ENCODE data around the gene AHI1.

AHI1 gene

DNA sequence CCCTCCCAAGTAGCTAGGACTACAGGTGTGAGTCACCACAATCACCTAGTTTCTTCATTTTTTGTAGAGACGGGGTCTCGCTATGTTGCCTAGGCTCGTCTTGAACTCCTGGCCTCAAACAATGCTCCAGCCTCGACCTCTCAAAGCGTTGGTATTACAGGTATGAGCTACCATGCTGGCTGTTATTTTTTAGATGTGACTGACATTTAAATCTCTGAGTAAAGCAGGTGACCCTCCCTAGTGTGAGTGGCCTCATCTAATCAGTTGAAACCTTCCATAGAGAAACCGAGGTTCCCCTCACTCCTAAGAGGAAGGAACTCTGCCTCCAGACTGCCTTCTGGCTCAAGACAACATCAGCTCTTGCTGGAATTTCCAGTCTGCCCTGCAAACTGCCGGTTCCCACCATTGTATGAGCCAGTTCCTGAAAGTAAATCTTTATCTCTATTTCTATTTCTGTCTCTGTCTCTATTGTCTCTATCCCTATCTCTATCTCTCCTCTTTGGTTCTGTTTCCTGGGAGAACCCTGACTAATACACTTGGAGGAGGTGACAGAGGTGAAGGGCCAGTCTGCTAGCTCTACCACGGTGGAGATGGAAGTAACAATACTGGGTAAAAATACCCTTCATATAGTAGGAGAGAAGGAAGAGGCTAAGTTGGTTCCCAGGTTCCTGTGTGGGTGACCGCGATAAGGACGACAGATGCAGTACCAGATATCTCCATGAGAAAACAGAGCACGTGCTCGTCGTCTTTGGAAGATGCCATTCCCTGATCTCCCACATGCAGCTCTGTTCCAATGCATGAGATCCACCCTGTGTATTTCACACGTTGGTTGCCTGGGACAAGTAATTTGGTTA is 235.4 kb downstream of the AHI1 start:
- peaks cover 0 to 5% of the 10 kb centered on the region in 2 experiments for H3K27me3 ChIP-seq (ENCODE audit: control insufficient read depth in 1 of 2, insufficient read depth in 1 of 2, low read length in 2 of 2)
- 93% methylated on average over 15 of the region's 15 CpGs for WGBS

DNA sequence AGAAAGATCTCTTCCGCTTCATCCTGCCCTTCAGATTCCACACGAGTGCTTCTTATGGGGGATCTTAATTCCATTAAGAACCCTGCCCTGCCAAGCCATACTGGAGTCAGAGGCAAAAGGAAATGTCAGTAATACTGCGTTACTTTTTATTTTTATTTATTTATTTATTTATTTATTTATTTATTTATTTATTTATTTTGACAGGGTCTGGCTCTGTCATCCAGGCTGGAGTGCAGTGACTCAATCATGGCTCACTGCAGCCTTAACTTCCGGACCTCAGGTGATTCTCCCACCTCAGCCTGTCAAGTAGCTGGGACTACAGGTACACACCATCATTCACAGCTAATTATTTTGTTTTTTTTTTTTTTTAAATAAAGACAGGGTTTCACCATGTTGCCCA is 236.9 kb downstream of the AHI1 start:
- no peaks in the 10 kb centered on the region for H3K4me1 ChIP-seq (ENCODE audit: control insufficient read depth, insufficient read depth, low read depth, low read length)

More for the DNA sequence above, 235.4 kb downstream of the AHI1 start:
- Histone ChIP-seq H2BK15ac (ENCODE audit: low read depth, poor library complexity, severe bottlenecking) (no peak overlapping the region), H4K91ac (ENCODE audit: low read length) (no peak overlapping the region), H2BK12ac (ENCODE audit: low read length in 2 of 2) (peak overlapping the region in 1 of 2 experiments; percentile 57), H3K4ac (ENCODE audit: low read depth in 1 of 2, low read length in 2 of 2) (no peak overlapping the region), H2BK120ac (ENCODE audit: low read depth, low read length) (no peak overlapping the region), H4K8ac (ENCODE audit: low read length) (no peak overlapping the region), H3K4me3 (ENCODE audit: insufficient read depth in 1 of 2, low read depth in 1 of 2, low read length in 2 of 2) (no peak overlapping the region), H3K18ac (ENCODE audit: low read depth in 1 of 2, low read length in 2 of 2) (no peak overlapping the region), H3K4me2 (ENCODE audit: low read length, poor library complexity, severe bottlenecking) (no peak overlapping the region), H3K27ac (ENCODE audit: low read length, poor library complexity, severe bottlenecking) (no peak overlapping the region), H3K9me3 (ENCODE audit: control insufficient read depth, low read length) (no peaks in the 10 kb centered on the region), H3K9ac (ENCODE audit: low read length) (no peak overlapping the region), H3K4me1 (ENCODE audit: control insufficient read depth, insufficient read depth, low read depth, low read length) (no peaks in the 10 kb centered on the region), H3K14ac (ENCODE audit: low read length in 2 of 2) (no peak overlapping the region), H3K23ac (ENCODE audit: low read length in 2 of 2) (no peak overlapping the region), H2BK5ac (ENCODE audit: low read depth, low read length, poor library complexity, severe bottlenecking) (no peak overlapping the region), H2AFZ (ENCODE audit: low read depth, low read length) (no peak overlapping the region), H3K79me1 (replicated peaks; ENCODE audit: low read length, poor library complexity, severe bottlenecking) (no peaks in the 10 kb centered on the region), H2AK5ac (ENCODE audit: low read length, severe bottlenecking) (no peak overlapping the region), H3K36me3 (ENCODE audit: control insufficient read depth in 1 of 2, insufficient read depth in 2 of 2, low read depth in 1 of 2, low read length in 2 of 2) (no peaks in the 10 kb centered on the region)
- no peak for DNase-seq

DNA sequence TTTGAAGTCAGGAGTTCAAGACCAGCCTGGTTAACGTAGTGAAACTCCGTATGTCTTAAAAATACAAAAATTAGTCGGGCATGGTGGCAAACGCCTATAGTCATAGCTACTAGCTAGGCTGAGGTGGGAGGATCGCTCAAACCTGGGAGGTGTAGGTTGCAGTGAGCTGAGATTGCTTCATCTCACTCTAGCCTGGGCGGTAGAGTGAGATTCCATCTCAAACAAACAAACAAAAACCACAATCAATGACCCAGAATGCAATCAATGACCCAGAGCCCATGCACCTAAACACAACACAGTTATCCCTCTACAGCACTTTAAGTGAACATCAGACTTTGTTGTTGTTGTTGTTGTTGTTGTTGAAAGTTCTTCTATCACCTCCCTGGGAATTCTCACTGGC is 238.6 kb downstream of the AHI1 start:
- Histone ChIP-seq H3K36me3 (ENCODE audit: control insufficient read depth in 1 of 2, insufficient read depth in 2 of 2, low read depth in 1 of 2, low read length in 2 of 2) (no peaks in the 10 kb centered on the region), H3K14ac (ENCODE audit: low read length in 2 of 2) (no peak overlapping the region), H3K9ac (ENCODE audit: low read length) (no peak overlapping the region), H2AFZ (ENCODE audit: low read depth, low read length) (no peak overlapping the region), H3K4me2 (ENCODE audit: low read length, poor library complexity, severe bottlenecking) (no peak overlapping the region), H3K27me3 (ENCODE audit: control insufficient read depth in 1 of 2, insufficient read depth in 1 of 2, low read length in 2 of 2) (peaks cover 0 to 5% of the 10 kb centered on the region in 2 experiments), H4K8ac (ENCODE audit: low read length) (no peak overlapping the region), H2BK12ac (ENCODE audit: low read length in 2 of 2) (no peak overlapping the region), H2BK120ac (ENCODE audit: low read depth, low read length) (no peak overlapping the region), H3K4ac (ENCODE audit: low read depth in 1 of 2, low read length in 2 of 2) (no peak overlapping the region), H4K91ac (ENCODE audit: low read length) (no peak overlapping the region), H2BK5ac (ENCODE audit: low read depth, low read length, poor library complexity, severe bottlenecking) (no peak overlapping the region), H3K23ac (ENCODE audit: low read length in 2 of 2) (no peak overlapping the region), H3K27ac (ENCODE audit: low read length, poor library complexity, severe bottlenecking) (no peak overlapping the region), H2BK15ac (ENCODE audit: low read depth, poor library complexity, severe bottlenecking) (no peak overlapping the region), H3K4me1 (ENCODE audit: control insufficient read depth, insufficient read depth, low read depth, low read length) (no peaks in the 10 kb centered on the region), H3K79me1 (replicated peaks; ENCODE audit: low read length, poor library complexity, severe bottlenecking) (no peaks in the 10 kb centered on the region), H3K4me3 (ENCODE audit: insufficient read depth in 1 of 2, low read depth in 1 of 2, low read length in 2 of 2) (no peak overlapping the region), H3K18ac (ENCODE audit: low read depth in 1 of 2, low read length in 2 of 2) (no peak overlapping the region), H3K9me3 (ENCODE audit: control insufficient read depth, low read length) (no peaks in the 10 kb centered on the region), H2AK5ac (ENCODE audit: low read length, severe bottlenecking) (no peak overlapping the region)
- WGBS, result 92% methylated on average over 4 of the region's 6 CpGs
- DNase-seq, result no peak

More for the DNA sequence above, 236.9 kb downstream of the AHI1 start:
- no peak overlapping the region for H3K9ac ChIP-seq (ENCODE audit: low read length)
- peaks cover 0 to 5% of the 10 kb centered on the region in 2 experiments for H3K27me3 ChIP-seq (ENCODE audit: control insufficient read depth in 1 of 2, insufficient read depth in 1 of 2, low read length in 2 of 2)
- H3K36me3 ChIP-seq (ENCODE audit: control insufficient read depth in 1 of 2, insufficient read depth in 2 of 2, low read depth in 1 of 2, low read length in 2 of 2), result no peaks in the 10 kb centered on the region
- no peak overlapping the region for H2AK5ac ChIP-seq (ENCODE audit: low read length, severe bottlenecking)
- no peak overlapping the region for H2AFZ ChIP-seq (ENCODE audit: low read depth, low read length)
- no peak overlapping the region for H3K14ac ChIP-seq (ENCODE audit: low read length in 2 of 2)
- 100% methylated on average over 3 of the region's 4 CpGs for WGBS
- H3K23ac ChIP-seq (ENCODE audit: low read length in 2 of 2), result no peak overlapping the region
- no peak overlapping the region for H2BK5ac ChIP-seq (ENCODE audit: low read depth, low read length, poor library complexity, severe bottlenecking)
- DNase-seq, result no peak
- H3K18ac ChIP-seq (ENCODE audit: low read depth in 1 of 2, low read length in 2 of 2), result no peak overlapping the region
- H3K4ac ChIP-seq (ENCODE audit: low read depth in 1 of 2, low read length in 2 of 2), result no peak overlapping the region
- H2BK12ac ChIP-seq (ENCODE audit: low read length in 2 of 2), result no peak overlapping the region
- no peak overlapping the region for H4K8ac ChIP-seq (ENCODE audit: low read length)
- no peak overlapping the region for H2BK15ac ChIP-seq (ENCODE audit: low read depth, poor library complexity, severe bottlenecking)
- H3K79me1 ChIP-seq (replicated peaks; ENCODE audit: low read length, poor library complexity, severe bottlenecking), result no peaks in the 10 kb centered on the region
- H3K9me3 ChIP-seq (ENCODE audit: control insufficient read depth, low read length), result no peaks in the 10 kb centered on the region
- no peak overlapping the region for H2BK120ac ChIP-seq (ENCODE audit: low read depth, low read length)
- H3K27ac ChIP-seq (ENCODE audit: low read length, poor library complexity, severe bottlenecking), result no peak overlapping the region
- H4K91ac ChIP-seq (ENCODE audit: low read length), result no peak overlapping the region
- no peak overlapping the region for H3K4me2 ChIP-seq (ENCODE audit: low read length, poor library complexity, severe bottlenecking)
- H3K4me3 ChIP-seq (ENCODE audit: insufficient read depth in 1 of 2, low read depth in 1 of 2, low read length in 2 of 2), result no peak overlapping the region

DNA sequence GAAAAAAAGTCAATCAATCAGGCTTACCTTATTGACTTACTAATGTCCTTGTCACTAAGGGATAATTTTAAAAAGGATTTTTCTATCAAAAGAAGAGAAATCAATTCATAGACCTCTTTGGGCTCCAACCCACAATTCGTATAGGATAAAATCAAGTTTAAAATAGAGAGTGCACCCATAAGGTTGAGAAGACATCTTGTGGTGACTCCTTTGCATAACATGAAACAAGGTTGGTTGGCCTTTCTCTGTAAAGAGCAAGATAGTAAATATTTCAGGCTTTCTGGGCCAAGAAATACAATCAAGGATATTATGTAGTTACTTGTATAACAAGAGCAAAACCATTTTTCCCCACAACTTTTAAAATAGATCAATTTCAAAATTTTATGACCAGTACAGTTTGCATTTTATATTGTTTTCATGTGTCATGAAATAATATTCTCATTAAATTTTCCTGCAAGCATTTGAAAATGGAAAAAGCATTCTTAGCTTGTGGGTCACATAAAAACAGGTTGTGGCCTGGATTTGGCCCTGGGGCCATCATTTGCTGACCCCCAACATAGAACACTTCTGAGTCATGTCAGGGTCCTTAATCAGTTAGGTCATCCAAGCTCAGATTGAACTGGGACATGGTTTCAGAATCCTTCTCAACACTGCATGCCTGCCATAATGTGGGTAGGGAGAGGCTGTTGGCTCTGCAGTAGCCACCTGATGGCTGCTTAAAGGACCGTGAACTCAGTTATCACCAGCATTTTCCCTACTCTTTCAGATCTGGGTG is 239.7 kb downstream of the AHI1 start:
- H2AFZ ChIP-seq (ENCODE audit: low read depth, low read length), result no peak overlapping the region
- no peak overlapping the region for H3K4me2 ChIP-seq (ENCODE audit: low read length, poor library complexity, severe bottlenecking)
- no peaks in the 10 kb centered on the region for H3K4me1 ChIP-seq (ENCODE audit: control insufficient read depth, insufficient read depth, low read depth, low read length)
- H3K27me3 ChIP-seq (ENCODE audit: control insufficient read depth in 1 of 2, insufficient read depth in 1 of 2, low read length in 2 of 2), result peaks cover 0 to 5% of the 10 kb centered on the region in 2 experiments
- H3K79me1 ChIP-seq (replicated peaks; ENCODE audit: low read length, poor library complexity, severe bottlenecking), result no peaks in the 10 kb centered on the region
- H3K9me3 ChIP-seq (ENCODE audit: control insufficient read depth, low read length), result no peaks in the 10 kb centered on the region
- H4K8ac ChIP-seq (ENCODE audit: low read length), result no peak overlapping the region
- no peak for DNase-seq
- H3K14ac ChIP-seq (ENCODE audit: low read length in 2 of 2), result no peak overlapping the region
- H3K23ac ChIP-seq (ENCODE audit: low read length in 2 of 2), result no peak overlapping the region
- no peak overlapping the region for H4K91ac ChIP-seq (ENCODE audit: low read length)
- no peak overlapping the region for H2BK5ac ChIP-seq (ENCODE audit: low read depth, low read length, poor library complexity, severe bottlenecking)
- no peak overlapping the region for H2BK120ac ChIP-seq (ENCODE audit: low read depth, low read length)
- no peak overlapping the region for H3K27ac ChIP-seq (ENCODE audit: low read length, poor library complexity, severe bottlenecking)
- H2BK15ac ChIP-seq (ENCODE audit: low read depth, poor library complexity, severe bottlenecking), result no peak overlapping the region
- peak overlapping the region in 1 of 2 experiments; percentile 40 for H2BK12ac ChIP-seq (ENCODE audit: low read length in 2 of 2)
- H3K4me3 ChIP-seq (ENCODE audit: insufficient read depth in 1 of 2, low read depth in 1 of 2, low read length in 2 of 2), result no peak overlapping the region
- no peak overlapping the region for H3K4ac ChIP-seq (ENCODE audit: low read depth in 1 of 2, low read length in 2 of 2)
- H3K9ac ChIP-seq (ENCODE audit: low read length), result no peak overlapping the region
- H2AK5ac ChIP-seq (ENCODE audit: low read length, severe bottlenecking), result no peak overlapping the region
- no peak overlapping the region for H3K18ac ChIP-seq (ENCODE audit: low read depth in 1 of 2, low read length in 2 of 2)
- H3K36me3 ChIP-seq (ENCODE audit: control insufficient read depth in 1 of 2, insufficient read depth in 2 of 2, low read depth in 1 of 2, low read length in 2 of 2), result no peaks in the 10 kb centered on the region
- 82% methylated on average over 2 of the region's 2 CpGs for WGBS

All from mesenchymal stem cell (in vitro differentiated cells and primary cell).